ENCODE data around the gene MEDAG.

The MEDAG gene

DNA sequence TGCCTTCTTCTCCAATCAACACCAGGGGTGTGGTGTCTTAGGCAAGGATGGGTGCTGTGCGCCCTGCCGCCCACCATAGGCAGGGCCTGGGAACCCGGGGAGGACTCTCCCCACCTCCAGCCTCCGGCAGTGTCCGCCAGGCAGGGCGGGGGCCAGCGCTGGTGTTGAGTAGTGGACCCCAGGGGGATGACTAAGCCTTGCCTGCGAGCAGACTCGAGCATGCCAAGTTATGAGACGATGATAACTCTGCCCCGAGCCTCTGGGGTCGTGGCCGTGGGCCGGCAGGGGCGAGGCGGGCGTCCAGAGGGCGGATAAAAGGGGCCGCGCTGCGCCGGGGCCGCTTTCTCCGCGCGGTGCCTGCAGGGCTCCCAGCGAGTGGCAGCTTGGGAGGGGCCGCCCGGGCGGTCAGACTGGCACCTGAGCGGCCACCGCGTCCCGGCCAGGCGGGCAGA, at the start of gene MEDAG:
Gene MEDAG, plus strand, starts transcription at position 340 of the 452 bp plus-strand sequence. CDS start 245 bp downstream, outside the sequence.
- no peak within 1 kb of the TSS for H3K27ac ChIP-seq (ENCODE audit: low read length)
- H3K36me3 ChIP-seq (ENCODE audit: control insufficient read depth, insufficient read depth, low read length), result no peaks in the 10 kb centered on the region
- H3K9me3 ChIP-seq (ENCODE audit: control insufficient read depth, insufficient read depth, low read length), result no peaks in the 10 kb centered on the region
- H3K27me3 ChIP-seq (ENCODE audit: control insufficient read depth, insufficient read depth, low read length), result peaks cover 24% of the 10 kb centered on the region
- WGBS (ENCODE audit: insufficient coverage, insufficient read length), result no CpG with 5 or more reads among the region's 35 CpGs
- H3K4me1 ChIP-seq (ENCODE audit: control insufficient read depth, insufficient read depth, low read length), result peaks cover 2% of the 10 kb centered on the region; the same call in 1 of the 2 replicates
- no peak for DNase-seq (ENCODE audit: low read depth, low spot score)
- H3K4me3 ChIP-seq (ENCODE audit: low read length), result peak within 1 kb of the TSS; percentile 35

DNA sequence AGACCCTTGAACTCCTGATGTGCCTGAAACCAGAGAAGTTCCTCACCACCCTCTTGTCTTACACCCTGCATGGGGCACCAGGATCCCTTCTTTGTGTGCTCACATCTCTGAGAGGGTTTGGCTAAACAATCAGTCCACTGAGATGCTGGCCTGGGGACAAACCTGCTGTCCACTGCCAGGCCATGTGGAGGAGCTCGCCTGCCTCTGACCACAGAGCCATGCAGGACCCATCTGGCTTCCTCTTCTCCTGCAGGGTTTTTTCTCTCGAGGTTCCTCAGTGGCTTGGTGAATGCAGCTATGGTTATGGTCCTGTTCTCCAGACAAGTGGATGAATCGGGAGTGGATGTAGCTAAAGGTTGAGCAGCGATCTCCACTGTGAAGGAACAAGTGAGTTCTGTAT, 49.1 kb upstream of the MEDAG start:
- no peak overlapping the region for H3K27ac ChIP-seq (ENCODE audit: low read length)
- no peaks in the 10 kb centered on the region for H3K36me3 ChIP-seq (ENCODE audit: control insufficient read depth, insufficient read depth, low read length)
- no CpG with 5 or more reads among the region's 4 CpGs for WGBS (ENCODE audit: insufficient coverage, insufficient read length)
- H3K4me1 ChIP-seq (ENCODE audit: control insufficient read depth, insufficient read depth, low read length), result no peaks in the 10 kb centered on the region
- H3K4me3 ChIP-seq (ENCODE audit: low read length), result no peak overlapping the region
- H3K9me3 ChIP-seq (ENCODE audit: control insufficient read depth, insufficient read depth, low read length), result no peaks in the 10 kb centered on the region
- no peak for DNase-seq (ENCODE audit: low read depth, low spot score)
- H3K27me3 ChIP-seq (ENCODE audit: control insufficient read depth, insufficient read depth, low read length), result no peaks in the 10 kb centered on the region; the same call in 1 of the 2 replicates

DNA sequence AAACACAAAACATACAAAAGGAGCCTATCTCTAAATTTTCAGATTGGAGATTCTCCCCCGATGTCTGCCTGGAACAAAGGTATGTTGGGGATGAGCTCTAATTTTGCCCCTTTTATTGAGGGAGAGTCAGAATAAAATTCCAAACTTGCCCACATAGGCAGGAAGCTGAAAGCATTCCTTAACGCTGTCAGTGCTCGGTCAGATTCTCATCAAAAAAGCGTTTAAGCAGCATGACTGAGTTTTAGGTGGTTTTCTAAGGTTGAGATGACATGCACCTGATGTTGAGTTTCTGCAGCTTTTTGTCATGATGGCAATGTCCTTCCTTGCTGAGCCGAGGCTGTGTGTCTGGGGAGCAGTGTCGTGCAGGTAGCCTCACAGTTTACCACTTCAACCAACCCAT, 48.4 kb upstream of the MEDAG start:
- no CpG with 5 or more reads among the region's 6 CpGs for WGBS (ENCODE audit: insufficient coverage, insufficient read length)
- no peak for DNase-seq (ENCODE audit: low read depth, low spot score)
- peaks cover 1% of the 10 kb centered on the region; the same call in 1 of the 2 replicates for H3K4me1 ChIP-seq (ENCODE audit: control insufficient read depth, insufficient read depth, low read length)
- peaks cover 4% of the 10 kb centered on the region; the same call in 1 of the 2 replicates for H3K27me3 ChIP-seq (ENCODE audit: control insufficient read depth, insufficient read depth, low read length)
- no peaks in the 10 kb centered on the region for H3K36me3 ChIP-seq (ENCODE audit: control insufficient read depth, insufficient read depth, low read length)
- no peak overlapping the region for H3K4me3 ChIP-seq (ENCODE audit: low read length)
- no peaks in the 10 kb centered on the region for H3K9me3 ChIP-seq (ENCODE audit: control insufficient read depth, insufficient read depth, low read length)
- no peak overlapping the region for H3K27ac ChIP-seq (ENCODE audit: low read length)

DNA sequence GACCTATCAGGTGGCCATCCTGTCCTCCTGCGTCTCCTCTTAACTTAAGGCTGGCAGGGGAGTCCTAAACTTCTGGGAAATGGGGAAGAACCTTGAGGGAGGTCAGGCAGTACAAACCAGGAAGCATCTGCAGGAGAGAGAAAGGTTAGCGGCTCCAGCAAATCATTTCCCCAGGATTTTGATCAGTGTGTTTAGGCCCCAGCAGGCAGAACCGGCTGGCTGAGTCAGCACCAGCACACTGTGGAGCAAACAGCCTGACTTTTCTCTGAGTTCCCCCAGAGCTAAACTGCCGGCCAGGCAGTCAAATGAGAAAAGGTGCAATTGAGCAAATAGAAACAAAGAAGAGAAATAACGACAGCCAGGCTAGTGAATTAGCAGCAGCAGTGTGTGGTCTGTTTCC, 46.7 kb upstream of the MEDAG start:
- no CpG with 5 or more reads among the region's 5 CpGs for WGBS (ENCODE audit: insufficient coverage, insufficient read length)
- Histone ChIP-seq H3K36me3 (ENCODE audit: control insufficient read depth, insufficient read depth, low read length) (no peaks in the 10 kb centered on the region), H3K27ac (ENCODE audit: low read length) (no peak overlapping the region), H3K4me3 (ENCODE audit: low read length) (no peak overlapping the region), H3K4me1 (ENCODE audit: control insufficient read depth, insufficient read depth, low read length) (peaks cover 6% of the 10 kb centered on the region), H3K9me3 (ENCODE audit: control insufficient read depth, insufficient read depth, low read length) (no peaks in the 10 kb centered on the region), H3K27me3 (ENCODE audit: control insufficient read depth, insufficient read depth, low read length) (peaks cover 4% of the 10 kb centered on the region; the same call in 1 of the 2 replicates)
- no peak for DNase-seq (ENCODE audit: low read depth, low spot score)

DNA sequence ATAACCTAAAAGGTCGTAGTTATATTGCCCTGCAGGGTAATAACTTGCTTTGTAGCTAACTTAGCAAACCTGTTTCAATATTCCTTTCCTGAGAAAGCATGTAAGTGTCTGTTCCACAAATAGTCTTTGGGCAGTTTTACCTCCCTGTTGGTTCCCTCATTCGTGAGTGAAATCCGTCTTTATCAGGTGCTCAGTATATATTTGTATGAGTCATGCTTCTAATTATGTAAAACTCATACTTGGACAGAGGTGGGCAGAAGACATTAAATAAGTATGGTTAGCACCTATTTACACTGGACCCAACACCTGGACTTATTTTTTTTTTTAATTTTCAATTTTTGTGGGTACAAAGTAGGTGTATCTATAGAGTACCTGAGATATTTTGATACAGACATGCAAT, 44.9 kb upstream of the MEDAG start:
- no peak overlapping the region for H3K27ac ChIP-seq (ENCODE audit: low read length)
- no peak for DNase-seq (ENCODE audit: low read depth, low spot score)
- peaks cover 4% of the 10 kb centered on the region; the same call in 1 of the 2 replicates for H3K27me3 ChIP-seq (ENCODE audit: control insufficient read depth, insufficient read depth, low read length)
- H3K4me3 ChIP-seq (ENCODE audit: low read length), result no peak overlapping the region
- peaks cover 11% of the 10 kb centered on the region for H3K4me1 ChIP-seq (ENCODE audit: control insufficient read depth, insufficient read depth, low read length)
- H3K9me3 ChIP-seq (ENCODE audit: control insufficient read depth, insufficient read depth, low read length), result no peaks in the 10 kb centered on the region
- H3K36me3 ChIP-seq (ENCODE audit: control insufficient read depth, insufficient read depth, low read length), result no peaks in the 10 kb centered on the region
- WGBS (ENCODE audit: insufficient coverage, insufficient read length), result no CpG with 5 or more reads among the region's 3 CpGs

DNA sequence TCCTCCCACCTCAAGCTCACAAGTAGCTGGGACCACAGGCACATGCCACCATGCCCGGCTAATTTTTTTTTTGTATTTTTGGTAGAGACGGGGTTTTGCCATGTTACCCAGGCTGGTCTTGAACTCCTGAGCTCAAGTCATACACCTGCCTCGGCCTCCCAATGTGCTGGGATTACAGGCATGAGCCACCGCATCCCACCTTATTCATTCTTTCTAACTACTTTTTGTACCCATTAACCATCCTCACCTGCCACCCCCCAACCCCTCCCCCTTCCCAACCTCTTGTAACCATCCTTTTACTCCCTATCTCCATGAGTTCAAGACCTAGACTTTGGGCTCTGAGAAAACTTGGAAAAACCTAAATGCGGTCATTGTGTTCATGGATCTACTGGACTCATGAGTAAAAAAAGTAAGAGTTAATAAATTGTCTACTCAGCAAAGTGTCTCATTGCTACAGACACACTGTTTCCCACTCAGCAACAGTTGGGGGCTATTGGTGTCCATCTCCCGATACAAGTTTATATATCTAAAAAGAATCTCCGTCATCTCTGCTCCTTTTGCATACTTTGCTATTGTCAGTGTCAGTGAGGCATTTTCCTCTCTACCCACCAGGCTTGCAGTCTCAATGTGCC, 44.1 kb upstream of the MEDAG start:
- DNase-seq (ENCODE audit: low read depth, low spot score), result no peak
- WGBS (ENCODE audit: insufficient coverage, insufficient read length), result no CpG with 5 or more reads among the region's 7 CpGs
- Histone ChIP-seq H3K27ac (ENCODE audit: low read length) (no peak overlapping the region), H3K9me3 (ENCODE audit: control insufficient read depth, insufficient read depth, low read length) (no peaks in the 10 kb centered on the region), H3K36me3 (ENCODE audit: control insufficient read depth, insufficient read depth, low read length) (no peaks in the 10 kb centered on the region), H3K4me3 (ENCODE audit: low read length) (no peak overlapping the region), H3K27me3 (ENCODE audit: control insufficient read depth, insufficient read depth, low read length) (peaks cover 4% of the 10 kb centered on the region; the same call in 1 of the 2 replicates), H3K4me1 (ENCODE audit: control insufficient read depth, insufficient read depth, low read length) (peaks cover 11% of the 10 kb centered on the region)

DNA sequence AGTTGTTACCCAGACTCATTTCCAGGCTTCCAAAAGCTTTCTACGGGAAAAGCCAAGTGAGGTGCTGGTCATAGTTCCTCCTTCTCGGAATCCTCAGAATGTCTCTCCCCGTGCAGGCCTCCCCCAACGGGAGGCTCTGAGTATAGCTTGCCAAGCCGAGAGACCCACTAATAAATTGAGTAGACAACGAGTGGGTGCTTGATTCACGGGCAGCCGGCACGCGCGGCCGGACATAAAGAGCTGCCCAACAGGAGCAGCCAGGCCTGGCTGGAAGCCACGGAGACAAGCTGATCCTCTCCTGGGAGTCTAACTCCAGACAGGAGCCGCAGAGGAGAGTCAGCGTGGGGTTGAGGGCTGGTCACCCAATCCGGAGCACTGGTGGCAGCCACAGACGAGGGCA, 43.4 kb upstream of the MEDAG start:
- DNase-seq (ENCODE audit: low read depth, low spot score), result no peak
- H3K4me3 ChIP-seq (ENCODE audit: low read length), result peak overlapping the region; percentile 7; the same call in 1 of the 2 replicates
- no peaks in the 10 kb centered on the region for H3K9me3 ChIP-seq (ENCODE audit: control insufficient read depth, insufficient read depth, low read length)
- H3K36me3 ChIP-seq (ENCODE audit: control insufficient read depth, insufficient read depth, low read length), result no peaks in the 10 kb centered on the region
- no CpG with 5 or more reads among the region's 17 CpGs for WGBS (ENCODE audit: insufficient coverage, insufficient read length)
- H3K4me1 ChIP-seq (ENCODE audit: control insufficient read depth, insufficient read depth, low read length), result peaks cover 11% of the 10 kb centered on the region
- H3K27me3 ChIP-seq (ENCODE audit: control insufficient read depth, insufficient read depth, low read length), result peaks cover 4% of the 10 kb centered on the region; the same call in 1 of the 2 replicates
- H3K27ac ChIP-seq (ENCODE audit: low read length), result no peak overlapping the region

DNA sequence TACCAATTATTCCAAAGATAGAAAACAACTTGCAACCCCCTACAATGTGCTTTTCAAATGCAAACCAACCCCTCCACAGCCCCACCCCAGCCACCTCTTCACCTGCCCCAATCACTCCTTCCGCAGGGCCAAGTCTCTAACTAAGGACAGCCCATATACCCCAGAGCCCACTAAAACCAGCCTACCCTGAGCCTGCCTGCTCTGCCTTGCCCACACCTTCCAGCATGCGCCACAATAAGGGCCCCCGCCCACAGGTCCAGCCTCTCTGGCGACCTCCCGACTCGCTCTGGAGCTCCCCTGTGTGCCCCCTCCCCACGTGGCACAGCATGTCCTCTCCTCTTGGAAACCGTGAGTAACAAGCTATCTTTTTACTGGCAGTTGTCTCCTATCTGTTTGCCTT, 42.8 kb upstream of the MEDAG start:
- Histone ChIP-seq H3K27ac (ENCODE audit: low read length) (no peak overlapping the region), H3K4me3 (ENCODE audit: low read length) (peak overlapping the region; percentile 31; the same call in 1 of the 2 replicates), H3K9me3 (ENCODE audit: control insufficient read depth, insufficient read depth, low read length) (no peaks in the 10 kb centered on the region)

DNA sequence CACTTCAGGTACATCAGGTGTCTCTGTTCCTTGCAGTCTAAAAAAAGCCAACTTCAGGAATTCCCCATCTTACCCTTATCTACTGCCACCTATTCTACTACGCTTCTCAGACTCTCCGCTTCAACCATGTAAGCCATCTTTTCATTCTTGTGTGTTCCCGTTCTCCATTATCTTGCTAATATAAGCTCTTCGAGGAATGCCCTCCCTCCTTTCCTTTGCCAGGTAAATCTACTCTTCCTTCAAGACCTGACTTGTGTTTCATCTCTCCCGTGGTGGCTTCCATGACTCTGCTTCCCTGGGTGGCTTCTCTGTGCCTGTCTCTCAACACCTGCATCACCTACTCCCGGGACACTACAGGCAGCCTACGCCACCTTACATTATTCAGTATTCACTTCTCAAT, 42.3 kb upstream of the MEDAG start:
- no peak for DNase-seq (ENCODE audit: low read depth, low spot score)
- Histone ChIP-seq H3K27me3 (ENCODE audit: control insufficient read depth, insufficient read depth, low read length) (peaks cover 4% of the 10 kb centered on the region; the same call in 1 of the 2 replicates), H3K27ac (ENCODE audit: low read length) (no peak overlapping the region), H3K4me3 (ENCODE audit: low read length) (peak overlapping the region; percentile 31; the same call in 1 of the 2 replicates), H3K36me3 (ENCODE audit: control insufficient read depth, insufficient read depth, low read length) (no peaks in the 10 kb centered on the region), H3K9me3 (ENCODE audit: control insufficient read depth, insufficient read depth, low read length) (no peaks in the 10 kb centered on the region), H3K4me1 (ENCODE audit: control insufficient read depth, insufficient read depth, low read length) (peaks cover 11% of the 10 kb centered on the region)
- no CpG with 5 or more reads among the region's 7 CpGs for WGBS (ENCODE audit: insufficient coverage, insufficient read length)

More for the DNA sequence above, 42.8 kb upstream of the MEDAG start:
- WGBS (ENCODE audit: insufficient coverage, insufficient read length), result no CpG with 5 or more reads among the region's 8 CpGs
- peaks cover 4% of the 10 kb centered on the region; the same call in 1 of the 2 replicates for H3K27me3 ChIP-seq (ENCODE audit: control insufficient read depth, insufficient read depth, low read length)
- peak; percentile 47 for DNase-seq (ENCODE audit: low read depth, low spot score)
- H3K36me3 ChIP-seq (ENCODE audit: control insufficient read depth, insufficient read depth, low read length), result no peaks in the 10 kb centered on the region
- peaks cover 11% of the 10 kb centered on the region for H3K4me1 ChIP-seq (ENCODE audit: control insufficient read depth, insufficient read depth, low read length)

DNA sequence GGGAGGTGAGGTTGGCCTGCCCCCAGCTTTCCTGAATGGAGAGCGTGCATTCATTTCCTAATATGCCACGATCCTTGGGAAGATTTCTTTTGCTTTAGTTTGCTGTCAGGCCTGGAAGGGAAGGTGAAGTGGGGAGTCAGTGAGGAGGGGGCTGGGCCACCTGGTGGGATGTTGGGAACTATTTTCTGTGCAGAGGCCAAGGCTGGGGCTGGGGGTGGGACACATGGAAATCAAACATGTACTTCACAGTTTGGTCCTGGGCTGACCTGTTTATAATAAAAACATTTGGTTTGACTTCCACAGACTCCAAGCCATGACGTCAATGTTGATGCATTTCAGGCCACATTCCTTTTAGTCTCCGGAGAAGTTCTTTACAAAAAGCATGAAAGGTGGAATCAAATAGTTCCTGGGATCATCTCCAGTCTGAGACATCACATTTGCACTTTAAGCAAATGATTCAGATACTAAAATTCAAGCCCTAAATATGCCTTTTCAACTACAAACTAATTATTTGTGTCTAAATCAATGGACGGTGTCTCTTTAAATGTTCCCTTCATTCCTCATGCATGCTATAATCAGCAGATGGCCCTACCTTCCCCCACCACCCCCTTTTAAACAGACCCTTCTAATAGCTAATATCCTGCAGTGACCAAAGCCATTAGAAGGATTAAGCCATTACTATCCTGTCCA, 41.5 kb upstream of the MEDAG start:
- H3K4me3 ChIP-seq (ENCODE audit: low read length), result no peak overlapping the region
- peaks cover 13% of the 10 kb centered on the region for H3K4me1 ChIP-seq (ENCODE audit: control insufficient read depth, insufficient read depth, low read length)
- WGBS (ENCODE audit: insufficient coverage, insufficient read length), result no CpG with 5 or more reads among the region's 5 CpGs
- DNase-seq (ENCODE audit: low read depth, low spot score), result no peak
- no peak overlapping the region for H3K27ac ChIP-seq (ENCODE audit: low read length)
- H3K36me3 ChIP-seq (ENCODE audit: control insufficient read depth, insufficient read depth, low read length), result no peaks in the 10 kb centered on the region
- H3K27me3 ChIP-seq (ENCODE audit: control insufficient read depth, insufficient read depth, low read length), result peaks cover 4% of the 10 kb centered on the region; the same call in 1 of the 2 replicates
- no peaks in the 10 kb centered on the region for H3K9me3 ChIP-seq (ENCODE audit: control insufficient read depth, insufficient read depth, low read length)
